HepG2 (cell line): ENCODE measurements around the gene TRPC3. TPM values are rescaled to one million over a fixed set of nuclear protein-coding genes. Genes with fewer than 3 reads are reported as not detected.

Experiments used
- ATAC-seq: fragments of 200-7000 bp; cut with Tn5 transposase; 3 replicates; pipeline ENCODE4 v1.9.1; 2020; ENCODE audit warnings: mild to moderate bottlenecking, moderate library complexity
- BruUV-seq: library from RNA; stranded (reverse); fragments of 400-500 nt; replicated peaks from 2 replicates; lab custom pipeline; 2021; lab: Mats Ljungman, UMichigan
- CTCF ChIA-PET: fragments of 300-600 bp; formaldehyde crosslinking; extraction: SDS; loops from one replicate; lab custom pipeline; 2021; ENCODE audit warnings: low total read pairs, inconsistent platforms, low intra/inter-chr PET ratio; lab: Yijun Ruan, JAX
- POLR2A ChIA-PET: fragments of 350-600 bp; sonication (Branson Sonifier 250); formaldehyde crosslinking; loops from one replicate; lab custom pipeline; 2020; ENCODE audit warnings: antibody characterized with exemption, inconsistent platforms; lab: Yijun Ruan, JAX
- DNase-seq: peaks from one replicate; pipeline ENCODE4 v3.0.0-alpha.2; 2015; ENCODE audit warnings: low spot score
- FAIRE-seq: peaks from 3 replicates; lab custom pipeline; 2011; peaks lifted over from hg19 to GRCh38; lab: Jason Lieb, UNC
- H2AFZ ChIP-seq: one replicate; pipeline ENCODE4 v1.6.1; 2011; ENCODE audit warnings: low read length, inconsistent platforms
- H3K27ac ChIP-seq: fragments of 300-600 bp; 3 replicates; pipeline ENCODE4 v1.8.0; 2011; ENCODE audit warnings: mixed run types, mild to moderate bottlenecking, mixed read lengths, low read length, inconsistent platforms; ENCODE audit not compliant: insufficient read depth; ENCODE audit errors: extremely low read length
- H3K27me3 ChIP-seq, 2 experiments: fragments of 200-600 bp in 1 of 2; 2 replicates in 1 of 2; 3 replicates in 1 of 2; pipeline versions ENCODE4 v1.6.0 to v1.8.0; 2011; ENCODE audit warnings: low read length in 2 of 2, mild to moderate bottlenecking in 2 of 2, moderate library complexity in 2 of 2, inconsistent platforms in 1 of 2; ENCODE audit not compliant: insufficient read depth in 2 of 2, control insufficient read depth in 1 of 2
- H3K36me3 ChIP-seq, 2 experiments: fragments of 200-600 bp in 1 of 2; replicated peaks in 1 of 2; 2 replicates in 1 of 2; 3 replicates in 1 of 2; pipeline versions ENCODE4 v1.5.1 to v1.8.0; 2011; ENCODE audit warnings: low read length in 2 of 2, inconsistent platforms in 1 of 2; ENCODE audit not compliant: insufficient read depth in 2 of 2, control insufficient read depth in 1 of 2
- H3K4me1 ChIP-seq: 2 replicates; pipeline ENCODE4 v1.5.1; 2012; ENCODE audit warnings: low read length, inconsistent platforms; ENCODE audit not compliant: insufficient read depth
- H3K4me2 ChIP-seq: 2 replicates; pipeline ENCODE4 v1.6.0; 2011; ENCODE audit warnings: low read depth, low read length, inconsistent platforms
- H3K4me3 ChIP-seq, 3 experiments: fragments of 200-600 bp in 1 of 3; sonication (generic), shearing (Covaris generic) in 1 of 3; replicated peaks in 1 of 3; 2 replicates each; pipeline ENCODE4 v1.5.1; 2011 to 2016; ENCODE audit warnings: low read length in 3 of 3, inconsistent platforms in 2 of 3, low read depth in 2 of 3, mild to moderate bottlenecking in 2 of 3, control low read depth in 1 of 3, mixed read lengths in 1 of 3; ENCODE audit not compliant: insufficient read depth in 1 of 3
- H3K79me2 ChIP-seq: one replicate; pipeline ENCODE4 v1.6.1; 2011; ENCODE audit warnings: low read length, inconsistent platforms; ENCODE audit not compliant: insufficient read depth
- H3K9ac ChIP-seq: 2 replicates; pipeline ENCODE4 v1.6.0; 2011; ENCODE audit warnings: mild to moderate bottlenecking, low read depth, low read length, inconsistent platforms; ENCODE audit not compliant: insufficient read depth
- H3K9me3 ChIP-seq: 2 replicates; pipeline ENCODE4 v1.5.1; 2012; ENCODE audit warnings: mild to moderate bottlenecking, low read length
- H4K20me1 ChIP-seq: 2 replicates; pipeline ENCODE4 v1.6.0; 2011; ENCODE audit warnings: inconsistent platforms, mild to moderate bottlenecking, low read length, moderate library complexity; ENCODE audit not compliant: insufficient read depth
- CBX2 ChIP-seq, 2 experiments: fragments of 200-600 bp in 1 of 2; sonication (generic); formaldehyde crosslinking in 1 of 2; IDR thresholded peaks; 2 replicates each; pipeline versions ENCODE4 v1.7.0 to v1.8.1; 2018 to 2022; ENCODE audit warnings: low read depth in 2 of 2, low read length in 1 of 2, mild to moderate bottlenecking in 1 of 2, missing genetic modification reagents in 1 of 2
- IKZF1 ChIP-seq: fragments of 450-650 bp; IDR thresholded peaks from 2 replicates; pipeline ENCODE4 v1.7.1; 2016
- TBX2 ChIP-seq: sonication (generic); formaldehyde crosslinking; IDR thresholded peaks from 2 replicates; pipeline ENCODE4 v1.5.0; 2020; ENCODE audit warnings: missing genetic modification reagents, mild to moderate bottlenecking, borderline replicate concordance
- ZBTB8A ChIP-seq: sonication (generic); formaldehyde crosslinking; IDR thresholded peaks from 2 replicates; pipeline ENCODE4 v1.4.0; 2020; ENCODE audit warnings: mild to moderate bottlenecking, low read depth, missing genetic modification reagents, borderline replicate concordance
- ZNF777 ChIP-seq: sonication (generic); formaldehyde crosslinking; IDR thresholded peaks from 2 replicates; pipeline ENCODE4 v1.4.0; 2020; ENCODE audit warnings: missing genetic modification reagents
- ZSCAN22 ChIP-seq: sonication (generic); formaldehyde crosslinking; IDR thresholded peaks from 2 replicates; pipeline ENCODE4 v1.4.0; 2020; ENCODE audit warnings: mild to moderate bottlenecking, missing genetic modification reagents
- WGBS: methylation state at CpG from one replicate; pipeline ENCODE4 v1.1.6; 2017; ENCODE audit warnings: low lambda C conversion rate; 5-methylcytosine and 5-hydroxymethylcytosine counted together
- in situ Hi-C: cut with HindIII; loops from 2 replicates; pipeline ENCODE4 v1.10.0; 2017; ENCODE audit warnings: low pct_unique_long_range_greater_than_20kb; ENCODE audit not compliant: extremely low pct_ligation_motif_present
- intact Hi-C: fragments of 100-400 bp; cut with micrococcal nuclease; formaldehyde crosslinking; loops from one replicate; pipeline ENCODE4 v1.10.0; 2022; ENCODE audit not compliant: unreplicated experiment
- polyA plus RNA-seq, 8 experiments: library from polyadenylated mRNA; depleted of rRNA in 3 of 8; stranded (reverse) in 7 of 8; unstranded in 1 of 8; fragments of >200 nt; fragmentation: Illumina TruSeq in 4 of 8; extraction: Trizol in 4 of 8; gene quantifications; 2 replicates each; pipeline versions ENCODE4 v1.2.1 to v1.2.3, GENCODE V29; 2011 to 2016; ENCODE audit warnings: low read depth in 4 of 8, missing spikeins in 1 of 8, mixed read lengths in 1 of 8; ENCODE audit not compliant: insufficient read depth in 1 of 8
- total RNA-seq, 5 experiments: library from RNA; depleted of rRNA; stranded (reverse); fragments of >200 nt; fragmentation: Illumina TruSeq; extraction: Trizol; gene quantifications; 2 replicates each; pipeline ENCODE4 v1.2.3, GENCODE V29; 2016; ENCODE audit warnings: low read depth in 1 of 5
- TF ChIP-seq, protein P1 (sequence below): sonication (generic); formaldehyde crosslinking; IDR thresholded peaks from 2 replicates; pipeline ENCODE4 v1.9.0; 2021; ENCODE audit warnings: missing genetic modification reagents, borderline replicate concordance
- TF ChIP-seq, protein P2 (sequence below): sonication (generic); formaldehyde crosslinking; IDR thresholded peaks from 2 replicates; pipeline ENCODE4 v1.4.0; 2020; ENCODE audit warnings: missing genetic modification reagents

TRPC3 gene
- total and polyA plus RNA-seq, 2 of the 13 experiments (the other 11 are each of a cell fraction or from before 2014, with no cell fraction given) = not detected

DNA sequence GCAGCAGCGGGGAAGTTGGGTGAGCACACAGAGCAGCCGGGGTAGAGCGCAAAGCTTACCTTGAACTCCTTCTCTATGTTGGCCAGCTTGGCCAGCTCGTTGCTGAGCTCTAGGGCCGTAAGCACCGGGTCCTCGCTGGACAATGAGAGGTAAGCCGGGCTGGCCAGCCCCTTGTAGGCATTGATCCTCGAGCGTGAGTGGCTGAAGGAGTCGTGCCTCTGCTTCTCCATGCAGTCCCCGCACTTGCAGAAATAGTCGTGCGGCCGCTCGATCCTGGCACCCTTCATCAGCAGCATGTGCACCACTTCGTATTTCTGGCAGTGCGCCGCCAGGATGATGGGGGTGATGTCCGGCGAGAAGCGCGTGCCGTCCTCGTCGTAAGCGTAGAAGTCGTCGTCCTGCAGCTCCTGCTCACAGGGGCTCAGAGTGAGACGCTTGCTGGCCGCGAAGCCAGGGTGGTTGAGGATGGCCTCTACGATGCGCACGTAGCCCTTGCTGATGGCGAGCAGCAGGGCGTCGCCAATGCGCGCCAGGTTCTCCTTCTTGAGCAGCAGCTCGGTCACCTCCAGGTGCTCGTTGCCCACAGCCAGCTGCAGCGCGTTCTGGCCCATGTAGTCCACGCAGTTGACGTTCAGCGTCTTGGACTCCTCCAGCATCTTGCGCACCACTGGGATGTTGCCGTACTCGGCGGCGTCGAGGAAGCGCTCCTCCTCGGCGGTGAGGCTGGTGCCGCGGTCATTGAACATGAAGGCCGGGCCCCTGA, 19.5 kb downstream of the TRPC3 start (continued):
- TF ChIP-seq, protein P1, sequence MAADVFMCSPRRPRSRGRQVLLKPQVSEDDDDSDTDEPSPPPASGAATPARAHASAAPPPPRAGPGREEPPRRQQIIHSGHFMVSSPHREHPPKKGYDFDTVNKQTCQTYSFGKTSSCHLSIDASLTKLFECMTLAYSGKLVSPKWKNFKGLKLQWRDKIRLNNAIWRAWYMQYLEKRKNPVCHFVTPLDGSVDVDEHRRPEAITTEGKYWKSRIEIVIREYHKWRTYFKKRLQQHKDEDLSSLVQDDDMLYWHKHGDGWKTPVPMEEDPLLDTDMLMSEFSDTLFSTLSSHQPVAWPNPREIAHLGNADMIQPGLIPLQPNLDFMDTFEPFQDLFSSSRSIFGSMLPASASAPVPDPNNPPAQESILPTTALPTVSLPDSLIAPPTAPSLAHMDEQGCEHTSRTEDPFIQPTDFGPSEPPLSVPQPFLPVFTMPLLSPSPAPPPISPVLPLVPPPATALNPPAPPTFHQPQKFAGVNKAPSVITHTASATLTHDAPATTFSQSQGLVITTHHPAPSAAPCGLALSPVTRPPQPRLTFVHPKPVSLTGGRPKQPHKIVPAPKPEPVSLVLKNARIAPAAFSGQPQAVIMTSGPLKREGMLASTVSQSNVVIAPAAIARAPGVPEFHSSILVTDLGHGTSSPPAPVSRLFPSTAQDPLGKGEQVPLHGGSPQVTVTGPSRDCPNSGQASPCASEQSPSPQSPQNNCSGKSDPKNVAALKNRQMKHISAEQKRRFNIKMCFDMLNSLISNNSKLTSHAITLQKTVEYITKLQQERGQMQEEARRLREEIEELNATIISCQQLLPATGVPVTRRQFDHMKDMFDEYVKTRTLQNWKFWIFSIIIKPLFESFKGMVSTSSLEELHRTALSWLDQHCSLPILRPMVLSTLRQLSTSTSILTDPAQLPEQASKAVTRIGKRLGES = no peak
- TF ChIP-seq ZNF777 (no peak), ZSCAN22 (no peak)

DNA sequence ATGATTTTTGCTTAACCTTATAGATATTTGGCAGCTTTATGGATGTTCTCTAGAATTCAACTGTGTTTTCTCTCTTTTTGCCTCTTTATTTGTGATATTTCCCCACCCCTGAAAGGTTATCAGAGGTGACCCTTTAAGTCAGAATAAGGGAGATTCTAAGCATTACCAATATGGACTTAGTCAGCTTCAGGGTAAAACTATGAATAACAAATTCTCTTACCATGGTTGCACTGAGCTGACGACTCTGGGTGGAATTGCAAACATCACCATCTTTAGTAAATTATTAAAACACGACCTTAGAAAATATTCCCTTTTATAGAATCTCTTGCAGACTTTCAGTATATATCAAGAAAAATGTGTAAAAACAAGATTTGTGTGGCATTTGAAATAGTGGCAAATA, 21.6 kb downstream of the TRPC3 start:
- TF ChIP-seq ZBTB8A (CRISPR knock-in tag) (no peak), CBX2 (IDR thresholded peaks at IDR 0.05; ENCODE audit: low read depth, low read length) (no peak), CBX2 (CRISPR knock-in tag; IDR thresholded peaks at IDR 0.05; ENCODE audit: low read depth) (no peak), IKZF1 (no peak), TBX2 (CRISPR knock-in tag) (no peak)
- TF ChIP-seq, protein P2, sequence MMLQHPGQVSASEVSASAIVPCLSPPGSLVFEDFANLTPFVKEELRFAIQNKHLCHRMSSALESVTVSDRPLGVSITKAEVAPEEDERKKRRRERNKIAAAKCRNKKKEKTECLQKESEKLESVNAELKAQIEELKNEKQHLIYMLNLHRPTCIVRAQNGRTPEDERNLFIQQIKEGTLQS = no peak
- DNase-seq = no peak
- Histone ChIP-seq H3K9ac (no peak overlapping the region), H3K36me3 (no peaks in the 10 kb centered on the region), H3K4me1 (no peaks in the 10 kb centered on the region), H3K4me3 (no peak overlapping the region), H3K79me2 (no peaks in the 10 kb centered on the region), H3K9me3 (no peaks in the 10 kb centered on the region), H4K20me1 (no peaks in the 10 kb centered on the region), H3K27me3 (no peaks in the 10 kb centered on the region; a peak in 1 of 5 replicates), H3K27ac (no peak overlapping the region), H3K4me2 (no peak overlapping the region), H2AFZ (no peak overlapping the region)
- CTCF ChIA-PET = no interaction called here
- ATAC-seq = no peak
- no peak for FAIRE-seq
- intact Hi-C loops = no loop called here
- in situ Hi-C loops = no loop called here
- 6% methylated on average over 2 of the region's 2 CpGs for WGBS
- BruUV-seq = no TSS peak
- POLR2A ChIA-PET = no interaction called here
